Activated T-helper 2 cell treated with anti-CD3 and anti-CD28 coated beads, Interferon-gamma antibody, Interleukin-2, Interleukin-4, amounts not matched to agents 10 μg/mL and 5 μg/mL and 100 μg/mL, durations not matched to agents 14 hours and 24 hours and 36 hours (primary cell): ENCODE results near the gene RNU6-1. TPM values are rescaled to one million over a fixed set of nuclear protein-coding genes. Genes with fewer than 3 reads are reported as not detected.

ENCODE experiments used
- DNase-seq: peaks from one replicate; pipeline ENCODE4 v3.0.0; 2021; ENCODE audit warnings: low spot score
- H3K27ac Mint-ChIP-seq: one replicate; pipeline ENCODE4 v1.8.0; 2021; ENCODE audit warnings: mixed read lengths
- H3K27me3 Mint-ChIP-seq: one replicate; pipeline ENCODE4 v1.8.0; 2021; ENCODE audit warnings: low read depth, mixed read lengths
- H3K36me3 Mint-ChIP-seq: one replicate; pipeline ENCODE4 v1.8.0; 2021; ENCODE audit warnings: low read depth, mixed read lengths
- H3K4me1 Mint-ChIP-seq: one replicate; pipeline ENCODE4 v1.8.0; 2021; ENCODE audit warnings: low read depth, mixed read lengths
- H3K4me3 Mint-ChIP-seq: one replicate; pipeline ENCODE4 v1.8.0; 2021; ENCODE audit warnings: low read depth, mild to moderate bottlenecking, moderate library complexity, mixed read lengths
- H3K9me3 Mint-ChIP-seq: one replicate; pipeline ENCODE4 v1.8.0; 2021; ENCODE audit warnings: mixed read lengths
- intact Hi-C: fragments of 100-400 bp; cut with micrococcal nuclease; formaldehyde crosslinking; loops from one replicate; pipeline ENCODE4 v1.15.1; 2023
- total RNA-seq: library from RNA; stranded (reverse); gene quantifications from 2 replicates; pipeline ENCODE4 v1.2.3, GENCODE V29; 2022

Gene RNU6-1
- total RNA-seq, 1 donor from 2014 or later, result not detected

- Mint-ChIP-seq H3K27ac (peak overlapping the region; percentile 65), H3K36me3 (peaks cover 3% of the 10 kb centered on the region), H3K27me3 (peaks cover 70% of the 10 kb centered on the region), H3K4me3 (no peak overlapping the region), H3K4me1 (peaks cover 17% of the 10 kb centered on the region), H3K9me3 (no peaks in the 10 kb centered on the region)
- intact Hi-C loops, result no loop called here
- DNase-seq, result no peak
These were observed 11.4 kb downstream of the RNU6-1 start for GRCh38 chr15:67828278-67828968.

GRCh38 chr15:67827562-67828277 is 12.1 kb downstream of the RNU6-1 start:
- no peak overlapping the region for H3K4me3 Mint-ChIP-seq
- H3K27me3 Mint-ChIP-seq, result peaks cover 66% of the 10 kb centered on the region
- intact Hi-C loops, result no loop called here
- peaks cover 3% of the 10 kb centered on the region for H3K36me3 Mint-ChIP-seq
- H3K9me3 Mint-ChIP-seq, result no peaks in the 10 kb centered on the region
- no peak for DNase-seq
- H3K27ac Mint-ChIP-seq, result no peak overlapping the region
- peaks cover 13% of the 10 kb centered on the region for H3K4me1 Mint-ChIP-seq

- peaks cover 3% of the 10 kb centered on the region for H3K36me3 Mint-ChIP-seq
- peaks cover 13% of the 10 kb centered on the region for H3K4me1 Mint-ChIP-seq
- H3K27ac Mint-ChIP-seq, result no peak overlapping the region
- H3K27me3 Mint-ChIP-seq, result peaks cover 67% of the 10 kb centered on the region
- no peaks in the 10 kb centered on the region for H3K9me3 Mint-ChIP-seq
- intact Hi-C loops, result no loop called here
- no peak for DNase-seq
- no peak overlapping the region for H3K4me3 Mint-ChIP-seq
These were observed 12.9 kb downstream of the RNU6-1 start for GRCh38 chr15:67826717-67827561.

- H3K9me3 Mint-ChIP-seq, result no peaks in the 10 kb centered on the region
- H3K27me3 Mint-ChIP-seq, result peaks cover 68% of the 10 kb centered on the region
- H3K27ac Mint-ChIP-seq, result peak overlapping the region; percentile 55
- intact Hi-C loops, result no loop called here
- H3K4me3 Mint-ChIP-seq, result no peak overlapping the region
- DNase-seq, result no peak
- H3K36me3 Mint-ChIP-seq, result peaks cover 3% of the 10 kb centered on the region
- H3K4me1 Mint-ChIP-seq, result peaks cover 15% of the 10 kb centered on the region
These were observed 13.7 kb downstream of the RNU6-1 start for GRCh38 chr15:67825881-67826716.

GRCh38 chr15:67824976-67825880 is 14.6 kb downstream of the RNU6-1 start, which contains the start of gene SKOR1:
Gene SKOR1 (plus strand): TSS chr15:67825509. CDS start chr15:67825603, 94 bp downstream.
- peak within 1 kb of the TSS; percentile 55 for H3K27ac Mint-ChIP-seq
- peaks cover 68% of the 10 kb centered on the region for H3K27me3 Mint-ChIP-seq
- H3K9me3 Mint-ChIP-seq, result no peaks in the 10 kb centered on the region
- no peak within 1 kb of the TSS for H3K4me3 Mint-ChIP-seq
- DNase-seq, result no peak
- H3K4me1 Mint-ChIP-seq, result peaks cover 15% of the 10 kb centered on the region
- intact Hi-C loops, result no loop called here
- peaks cover 3% of the 10 kb centered on the region for H3K36me3 Mint-ChIP-seq

GRCh38 chr15:67824197-67824968 is 15.5 kb downstream of the RNU6-1 start:
- Mint-ChIP-seq H3K9me3 (no peaks in the 10 kb centered on the region), H3K4me1 (peaks cover 15% of the 10 kb centered on the region), H3K27me3 (peaks cover 70% of the 10 kb centered on the region), H3K4me3 (peak overlapping the region; percentile 55), H3K36me3 (peaks cover 3% of the 10 kb centered on the region), H3K27ac (peak overlapping the region; percentile 51)
- DNase-seq, result no peak
- intact Hi-C loops, result no loop called here

- intact Hi-C loops, result no loop called here
These were observed 16.3 kb downstream of the RNU6-1 start for GRCh38 chr15:67823314-67824196.

GRCh38 chr15:67822537-67823313 is 17.1 kb downstream of the RNU6-1 start:
- peaks cover 13% of the 10 kb centered on the region for H3K4me1 Mint-ChIP-seq
- H3K36me3 Mint-ChIP-seq, result peaks cover 3% of the 10 kb centered on the region
- no peak for DNase-seq
- no peak overlapping the region for H3K27ac Mint-ChIP-seq
- no peak overlapping the region for H3K4me3 Mint-ChIP-seq
- H3K27me3 Mint-ChIP-seq, result peaks cover 72% of the 10 kb centered on the region
- intact Hi-C loops, result no loop called here
- no peaks in the 10 kb centered on the region for H3K9me3 Mint-ChIP-seq

More at GRCh38 chr15:67823314-67824196, 16.3 kb downstream of the RNU6-1 start:
- peak overlapping the region; percentile 51 for H3K27ac Mint-ChIP-seq
- H3K9me3 Mint-ChIP-seq, result no peaks in the 10 kb centered on the region
- peaks cover 15% of the 10 kb centered on the region for H3K4me1 Mint-ChIP-seq
- peaks cover 68% of the 10 kb centered on the region for H3K27me3 Mint-ChIP-seq
- DNase-seq, result no peak
- peak overlapping the region; percentile 55 for H3K4me3 Mint-ChIP-seq
- peaks cover 3% of the 10 kb centered on the region for H3K36me3 Mint-ChIP-seq

- peak overlapping the region; percentile 55 for H3K27ac Mint-ChIP-seq
- intact Hi-C loops, result no loop called here
- peaks cover 79% of the 10 kb centered on the region for H3K27me3 Mint-ChIP-seq
- H3K4me1 Mint-ChIP-seq, result peaks cover 13% of the 10 kb centered on the region
- H3K9me3 Mint-ChIP-seq, result no peaks in the 10 kb centered on the region
- no peak overlapping the region for H3K4me3 Mint-ChIP-seq
- no peak for DNase-seq
- peaks cover 3% of the 10 kb centered on the region for H3K36me3 Mint-ChIP-seq
These were observed 17.9 kb downstream of the RNU6-1 start for GRCh38 chr15:67821784-67822440.
